ENCODE measurements around the gene TBC1D2B. TPM values are rescaled to one million over a fixed set of nuclear protein-coding genes. Genes with fewer than 3 reads are reported as not detected.
A peak's percentile ranks its signal among the peaks of the same experiment; 100 is the strongest.
"Not testable (repeated sequence)": the region's sequence is repeated elsewhere in the genome, so short reads cannot be mapped to it uniquely, and the experiment has no call there.

The TBC1D2B gene
- total RNA-seq, 1 donor from 2014 or later = 69.8 TPM

DNA sequence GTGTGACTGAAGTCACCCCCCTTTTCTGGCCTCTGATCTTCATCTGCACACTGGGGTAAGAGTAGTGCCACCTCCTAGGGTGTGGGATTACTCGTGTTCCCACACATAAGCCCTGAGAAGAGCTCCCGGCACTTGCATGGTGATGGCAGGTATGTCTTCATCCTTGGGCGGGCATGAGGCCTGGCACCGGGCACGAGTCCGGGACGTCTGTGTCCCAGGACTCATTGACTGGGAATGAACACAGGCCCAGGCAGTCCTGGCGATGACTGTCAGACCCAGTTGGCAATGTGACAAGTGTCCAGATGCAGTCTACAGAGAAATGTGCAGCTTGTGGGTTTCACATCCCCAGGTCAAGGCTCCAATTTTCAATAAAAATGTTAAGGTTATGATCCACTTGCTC lies 78.9 kb downstream of the TBC1D2B start:
- peaks cover 33% of the 10 kb centered on the region for H3K4me1 ChIP-seq
- H3K27ac ChIP-seq = no peak overlapping the region
- DNase-seq (peak; percentile 39), ATAC-seq (no peak)
- no peaks in the 10 kb centered on the region for H3K9me3 ChIP-seq
- no peak overlapping the region for H3K4me3 ChIP-seq
- H3K36me3 ChIP-seq = peaks cover 74% of the 10 kb centered on the region
- TF ChIP-seq, protein P1, sequence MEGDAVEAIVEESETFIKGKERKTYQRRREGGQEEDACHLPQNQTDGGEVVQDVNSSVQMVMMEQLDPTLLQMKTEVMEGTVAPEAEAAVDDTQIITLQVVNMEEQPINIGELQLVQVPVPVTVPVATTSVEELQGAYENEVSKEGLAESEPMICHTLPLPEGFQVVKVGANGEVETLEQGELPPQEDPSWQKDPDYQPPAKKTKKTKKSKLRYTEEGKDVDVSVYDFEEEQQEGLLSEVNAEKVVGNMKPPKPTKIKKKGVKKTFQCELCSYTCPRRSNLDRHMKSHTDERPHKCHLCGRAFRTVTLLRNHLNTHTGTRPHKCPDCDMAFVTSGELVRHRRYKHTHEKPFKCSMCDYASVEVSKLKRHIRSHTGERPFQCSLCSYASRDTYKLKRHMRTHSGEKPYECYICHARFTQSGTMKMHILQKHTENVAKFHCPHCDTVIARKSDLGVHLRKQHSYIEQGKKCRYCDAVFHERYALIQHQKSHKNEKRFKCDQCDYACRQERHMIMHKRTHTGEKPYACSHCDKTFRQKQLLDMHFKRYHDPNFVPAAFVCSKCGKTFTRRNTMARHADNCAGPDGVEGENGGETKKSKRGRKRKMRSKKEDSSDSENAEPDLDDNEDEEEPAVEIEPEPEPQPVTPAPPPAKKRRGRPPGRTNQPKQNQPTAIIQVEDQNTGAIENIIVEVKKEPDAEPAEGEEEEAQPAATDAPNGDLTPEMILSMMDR (IDR thresholded peaks at IDR 0.05) = no peak
- intact Hi-C loops (cut with DNase I) = no loop called here
- H3K27me3 ChIP-seq (ENCODE audit: low read depth) = no peaks in the 10 kb centered on the region

- not testable (repeated sequence) for ATAC-seq
These were observed 79.6 kb downstream of the TBC1D2B start for GRCh38 chr15:77997761-77998554.

GRCh38 chr15:77997221-77997620 lies 80.3 kb downstream of the TBC1D2B start:
- Histone ChIP-seq H3K4me1 (peaks cover 24% of the 10 kb centered on the region), H3K27ac (peak overlapping the region; percentile 31), H3K36me3 (peaks cover 65% of the 10 kb centered on the region)
- ATAC-seq; H3K9me3 ChIP-seq; H3K4me3 ChIP-seq; intact Hi-C loops (cut with DNase I); H3K27me3 ChIP-seq (ENCODE audit: low read depth): not testable (repeated sequence)
- peak; percentile 20 for DNase-seq

More at GRCh38 chr15:77997761-77998554, 79.6 kb downstream of the TBC1D2B start:
- H3K27ac ChIP-seq; H3K9me3 ChIP-seq; intact Hi-C loops (cut with DNase I); H3K4me3 ChIP-seq; H3K27me3 ChIP-seq (ENCODE audit: low read depth): not testable (repeated sequence)
- peaks cover 73% of the 10 kb centered on the region for H3K36me3 ChIP-seq
- H3K4me1 ChIP-seq = peaks cover 32% of the 10 kb centered on the region
- peak; percentile 23 for DNase-seq

DNA sequence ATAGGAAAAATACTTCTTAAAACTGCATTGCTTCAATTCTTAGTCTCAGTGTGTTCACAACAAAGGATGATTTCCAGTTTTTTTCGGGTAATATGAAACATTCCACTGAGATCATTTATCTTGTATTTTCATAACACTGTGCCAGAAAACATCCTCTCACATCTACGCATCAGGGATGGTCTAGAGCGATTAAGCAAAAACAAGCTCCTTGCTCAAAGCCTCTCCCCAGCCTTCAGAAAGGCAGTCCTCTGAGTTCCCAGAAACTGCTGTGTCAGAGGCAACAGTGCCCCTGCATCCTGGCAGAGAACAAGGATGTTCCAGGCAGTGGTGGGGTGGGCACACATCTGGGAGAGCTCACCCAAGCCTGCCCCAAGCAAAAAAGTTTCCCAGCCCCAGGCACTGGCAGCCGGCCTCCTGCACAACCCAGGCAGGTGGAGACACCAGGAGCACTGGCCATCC lies 80.8 kb downstream of the TBC1D2B start:
- H3K27ac ChIP-seq = peak overlapping the region; percentile 31
- H3K27me3 ChIP-seq (ENCODE audit: low read depth); ATAC-seq; H3K4me3 ChIP-seq; H3K9me3 ChIP-seq; intact Hi-C loops (cut with DNase I): not testable (repeated sequence)
- H3K36me3 ChIP-seq = peaks cover 60% of the 10 kb centered on the region
- peak; percentile 30 for DNase-seq
- H3K4me1 ChIP-seq = peaks cover 22% of the 10 kb centered on the region

DNA sequence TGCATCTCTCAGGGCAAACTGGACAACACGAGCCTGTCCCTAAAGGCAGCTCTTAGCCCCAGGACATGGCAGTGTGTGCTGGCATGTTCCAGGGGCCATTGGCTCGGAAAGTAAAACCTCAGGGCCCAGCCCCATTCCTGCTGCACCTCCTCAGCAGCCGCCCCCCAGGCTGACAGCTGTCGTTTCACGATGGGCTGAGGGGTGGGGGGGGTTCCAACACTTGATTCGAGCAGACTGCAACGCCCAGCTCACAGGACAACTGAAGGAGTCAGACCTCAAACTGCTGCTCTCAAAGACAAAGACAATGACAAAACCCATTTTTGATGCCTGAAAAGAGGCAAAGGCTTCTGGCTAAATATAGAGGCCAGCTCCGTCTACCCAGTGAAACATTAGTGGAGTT lies 81.3 kb downstream of the TBC1D2B start:
- H3K4me3 ChIP-seq; H3K9me3 ChIP-seq; H3K27me3 ChIP-seq (ENCODE audit: low read depth); ATAC-seq; H3K27ac ChIP-seq; intact Hi-C loops (cut with DNase I): not testable (repeated sequence)
- Histone ChIP-seq H3K36me3 (peaks cover 55% of the 10 kb centered on the region), H3K4me1 (peaks cover 23% of the 10 kb centered on the region)
- DNase-seq = peak; percentile 14

DNA sequence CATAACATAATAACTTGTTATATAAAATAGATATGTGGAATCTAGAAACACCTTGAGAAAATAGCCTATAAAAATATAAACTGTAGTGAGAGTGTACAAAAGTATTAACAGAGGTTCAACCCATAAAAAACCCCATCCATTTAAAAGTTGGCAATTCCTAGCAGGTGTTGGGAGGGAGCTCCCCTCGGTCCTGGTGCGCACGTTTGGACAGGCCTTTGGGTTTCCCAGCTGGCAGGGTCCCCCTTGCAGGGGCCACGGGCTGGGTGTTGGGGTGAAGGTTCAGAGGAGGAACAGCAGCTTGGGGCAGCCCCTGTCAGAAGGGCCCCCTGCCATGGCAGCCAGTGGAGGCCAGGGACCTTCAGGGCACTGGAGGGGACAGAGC lies 82.0 kb downstream of the TBC1D2B start:
- peaks cover 30% of the 10 kb centered on the region for H3K4me1 ChIP-seq

DNA sequence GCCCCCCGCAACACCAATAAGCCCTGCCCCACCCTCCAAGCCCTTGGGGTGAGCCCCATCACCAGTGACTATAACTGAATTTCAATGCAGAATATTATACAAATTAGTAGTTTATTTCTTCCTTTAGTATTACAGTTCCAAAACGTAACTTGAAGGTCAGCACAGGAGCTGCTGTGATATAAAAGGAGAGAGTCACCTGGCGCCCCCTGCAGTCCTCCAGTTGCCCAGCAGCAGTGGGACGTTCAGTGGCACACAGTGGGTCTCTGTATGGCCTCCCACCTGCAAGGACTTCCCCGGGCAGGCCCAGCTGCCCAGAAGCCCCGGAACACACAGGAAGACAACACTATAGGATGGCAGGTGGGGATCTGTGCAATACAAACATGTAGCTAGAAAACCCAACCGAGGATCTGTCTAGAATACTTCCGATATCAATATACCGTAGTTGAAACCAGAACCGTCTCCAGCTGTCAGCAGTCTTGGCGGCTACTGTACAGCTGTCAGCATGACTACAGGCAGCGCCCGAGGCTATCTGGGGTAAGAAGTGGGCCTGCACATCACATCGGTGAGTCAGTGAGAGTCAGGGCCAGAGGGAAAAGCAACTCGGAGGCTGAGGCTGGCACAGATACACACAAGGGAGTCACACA lies 82.5 kb downstream of the TBC1D2B start:
- H3K4me3 ChIP-seq; intact Hi-C loops (cut with DNase I); H3K27ac ChIP-seq; ATAC-seq; H3K9me3 ChIP-seq; H3K27me3 ChIP-seq (ENCODE audit: low read depth): not testable (repeated sequence)
- peaks cover 35% of the 10 kb centered on the region for H3K4me1 ChIP-seq
- DNase-seq = peak; percentile 30
- TF ChIP-seq, protein P1 (IDR thresholded peaks at IDR 0.05) = peak; percentile 19
- H3K36me3 ChIP-seq = peaks cover 43% of the 10 kb centered on the region

More for the DNA sequence above, 82.0 kb downstream of the TBC1D2B start:
- peaks cover 48% of the 10 kb centered on the region for H3K36me3 ChIP-seq
- ATAC-seq; H3K27me3 ChIP-seq (ENCODE audit: low read depth); H3K27ac ChIP-seq; intact Hi-C loops (cut with DNase I); H3K4me3 ChIP-seq; H3K9me3 ChIP-seq: not testable (repeated sequence)
- peak; percentile 28 for DNase-seq

- H3K4me3 ChIP-seq; intact Hi-C loops (cut with DNase I); H3K27me3 ChIP-seq (ENCODE audit: low read depth); H3K9me3 ChIP-seq: not testable (repeated sequence)
- Histone ChIP-seq H3K27ac (peak overlapping the region; percentile 68), H3K4me1 (peaks cover 35% of the 10 kb centered on the region), H3K36me3 (peaks cover 34% of the 10 kb centered on the region)
- DNase-seq (peak; percentile 64), ATAC-seq (peak; percentile 37 to 48)
These were observed 83.4 kb downstream of the TBC1D2B start for GRCh38 chr15:77993970-77994693.
